Adrenal gland (tissue), 12 donors: ENCODE measurements around the gene RCC2. TPM values are rescaled to one million over a fixed set of nuclear protein-coding genes. Genes with fewer than 3 reads are reported as not detected.
"Not testable (repeated sequence)": the region's sequence is repeated elsewhere in the genome, so short reads cannot be mapped to it uniquely, and the experiment has no call there.

ENCODE experiments used
- DNase-seq, 7 donors: peaks; one replicate each; pipeline ENCODE4 v3.0.0-alpha.2; 2019 to 2020
- H3K27ac ChIP-seq, 5 donors: fragments of 200-600 bp; sonication (generic) in 4 of 5; 1 replicate in 3 of 5; 2 replicates in 2 of 5; pipeline versions ENCODE4 v1.5.1 to v1.8.0; 2016 to 2020; ENCODE audit warnings: mild to moderate bottlenecking in 1 of 5
- H3K27me3 ChIP-seq: fragments of 200-600 bp; 2 replicates; pipeline ENCODE4 v1.8.0; 2021
- H3K36me3 ChIP-seq, 2 donors: fragments of 200-600 bp; replicated peaks in 1 of 2; 1 replicate in 1 of 2; 2 replicates in 1 of 2; pipeline versions ENCODE4 v1.5.1 to v1.8.0; 2018 to 2022
- H3K4me1 ChIP-seq, 2 donors: fragments of 200-600 bp; replicated peaks in 1 of 2; 1 replicate in 1 of 2; 2 replicates in 1 of 2; pipeline versions ENCODE4 v1.5.1 to v1.8.0; 2018 to 2021
- H3K4me3 ChIP-seq, 4 donors: fragments of 200-600 bp; sonication (generic) in 3 of 4; one replicate each; pipeline ENCODE4 v1.5.1; 2016 to 2018
- H3K9me3 ChIP-seq, 3 donors: fragments of 200-600 bp; sonication (generic) in 1 of 3; replicated peaks in 1 of 3; 1 replicate in 2 of 3; 2 replicates in 1 of 3; pipeline versions ENCODE4 v1.5.1 to v1.8.0; 2016 to 2021
- CTCF ChIP-seq, 6 experiments: fragments of 450-650 bp in 4 of 6; fragments of 200-600 bp in 2 of 6; sonication (generic) in 1 of 6; IDR thresholded peaks; 1 replicate in 5 of 6; 2 replicates in 1 of 6; pipeline versions ENCODE4 v1.5.1 to v1.8.0; 2016 to 2021; ENCODE audit warnings: antibody characterized with exemption in 6 of 6, mild to moderate bottlenecking in 2 of 6, moderate library complexity in 1 of 6
- POLR2A ChIP-seq, 2 donors: fragments of 450-650 bp; IDR thresholded peaks; one replicate each; pipeline ENCODE4 v1.6.1; 2017; ENCODE audit warnings: antibody characterized with exemption in 2 of 2, mild to moderate bottlenecking in 2 of 2, moderate library complexity in 1 of 2
- WGBS, 4 donors: extraction: QIAGEN DNeasy Blood & Tissue Kit in 2 of 4; methylation state at CpG; one replicate each; pipeline versions ENCODE4 v1.1.5 to v1.1.7; 2013 to 2017; 5-methylcytosine and 5-hydroxymethylcytosine counted together
- intact Hi-C, 2 donors: fragments of 100-400 bp; cut with DNase I; formaldehyde crosslinking; loops; one replicate each; pipeline versions ENCODE4 v1.14.1 to v1.15.0; 2022 to 2023
- polyA plus RNA-seq, 3 donors: library from polyadenylated mRNA; stranded (reverse); fragments of 200-250 nt in 2 of 3; fragments of 350-450 nt in 1 of 3; fragmentation: Illumina TruSeq in 1 of 3; extraction: RNeasy Lipid Tissue Mini Kit (QIAGEN cat#74804) in 1 of 3; gene quantifications; one replicate each; pipeline ENCODE4 v1.2.3, GENCODE V29; 2013 to 2014
- total RNA-seq, 9 donors: library from RNA; depleted of rRNA in 4 of 9; stranded (reverse); fragments of >200 nt in 4 of 9; fragments of 120-200 nt in 1 of 9; fragmentation: NEBNext Ultra II Directional in 1 of 9; extraction: Animal tissue kit (Norgen Biotek cat#: 25700) in 1 of 9; gene quantifications; one replicate each; pipeline versions ENCODE4 v1.1.0 to v1.2.4, GENCODE V29; 2013 to 2023
- donor health status: healthy with polysubstance abuse.
- donor health status: Bipolar disorder and iron deficiency.
- donor health status: DM: yes; HTN: yes; CAD: no.
- donor health status: DM: no; HTN: no; CAD: no.
- donor health status: DM: no; HTN: no; CAD: no.
- donor health status: DM: yes; HTN: yes; CAD: no.

Gene RCC2
- total and polyA plus RNA-seq, 12 donors = 19.3 to 38.3 (median 28.6) TPM

GRCh38 chr1:17452686-17453085 is 13.2 kb upstream of the RCC2 start:
- intact Hi-C loops = no loop called here
- WGBS, 4 donors = 71 to 88% (median 82%) methylated on average over 4 of the region's 4 CpGs
- TF ChIP-seq POLR2A (IDR thresholded peaks at IDR 0.05) (no peak), CTCF (IDR thresholded peaks at IDR 0.05) (no peak)

GRCh38 chr1:17452203-17452602 is 12.7 kb upstream of the RCC2 start:
- H3K4me3 ChIP-seq, intact Hi-C loops, H3K27ac ChIP-seq, DNase-seq, H3K27me3 ChIP-seq, H3K36me3 ChIP-seq, H3K4me1 ChIP-seq, H3K9me3 ChIP-seq: not testable (repeated sequence)
- WGBS, 4 donors = 53 to 61% (median 59%) methylated on average over 10 of the region's 10 CpGs

More at GRCh38 chr1:17452686-17453085, 13.2 kb upstream of the RCC2 start:
- Histone ChIP-seq H3K9me3 (no peaks in the 10 kb centered on the region), H3K36me3 (no peaks in the 10 kb centered on the region), H3K4me1 (no peaks in the 10 kb centered on the region), H3K27me3 (no peaks in the 10 kb centered on the region), H3K27ac (no peak overlapping the region), H3K4me3 (no peak overlapping the region)
- no peak for DNase-seq

- H3K36me3 ChIP-seq = no peaks in the 10 kb centered on the region
- no peak for DNase-seq
- no peak overlapping the region for H3K4me3 ChIP-seq
- no peaks in the 10 kb centered on the region for H3K9me3 ChIP-seq
- H3K4me1 ChIP-seq = no peaks in the 10 kb centered on the region
- 76 to 84% (median 81%) methylated on average over 7 of the region's 7 CpGs for WGBS, 4 donors
- H3K27me3 ChIP-seq = no peaks in the 10 kb centered on the region
- intact Hi-C loops = no loop called here
- H3K27ac ChIP-seq = no peak overlapping the region
- TF ChIP-seq CTCF (IDR thresholded peaks at IDR 0.05) (no peak), POLR2A (IDR thresholded peaks at IDR 0.05) (no peak)
Measured at GRCh38 chr1:17451731-17452130, 12.3 kb upstream of the RCC2 start.

GRCh38 chr1:17447501-17447992 is 8.1 kb upstream of the RCC2 start:
- Histone ChIP-seq H3K9me3 (no peaks in the 10 kb centered on the region), H3K4me3 (no peak overlapping the region), H3K27me3 (no peaks in the 10 kb centered on the region), H3K4me1 (no peaks in the 10 kb centered on the region), H3K27ac (no peak overlapping the region), H3K36me3 (no peaks in the 10 kb centered on the region)
- intact Hi-C loops = no loop called here
- WGBS, 4 donors = 58 to 69% (median 65%) methylated on average over 12 of the region's 12 CpGs
- TF ChIP-seq POLR2A (IDR thresholded peaks at IDR 0.05) (no peak), CTCF (IDR thresholded peaks at IDR 0.05) (no peak)
- peak in 5 of 7 donors; percentile 34 to 77 (median 51) for DNase-seq

GRCh38 chr1:17442841-17443240 is 3.4 kb upstream of the RCC2 start:
- Histone ChIP-seq H3K36me3 (no peaks in the 10 kb centered on the region), H3K9me3 (no peaks in the 10 kb centered on the region), H3K27ac (no peak overlapping the region), H3K4me1 (peaks cover 3 to 9% of the 10 kb centered on the region in 2 donors), H3K27me3 (no peaks in the 10 kb centered on the region), H3K4me3 (no peak overlapping the region)
- intact Hi-C loops = no loop called here
- 74 to 88% (median 81%) methylated on average over 6 of the region's 6 CpGs for WGBS, 4 donors
- DNase-seq = no peak
- TF ChIP-seq CTCF (IDR thresholded peaks at IDR 0.05) = no peak
- no peak for TF ChIP-seq POLR2A (IDR thresholded peaks at IDR 0.05)
